Suprapubic skin (tissue), 3 donors: ENCODE data around the gene MARCHF6.

ENCODE experiments used
- EP300 ChIP-seq: sonication (generic); formaldehyde crosslinking; IDR thresholded peaks from one replicate; pipeline ENCODE4 v1.6.1; 2017; ENCODE audit warnings: antibody characterized with exemption
- POLR2A ChIP-seq, 2 donors: fragments of 450-650 bp; IDR thresholded peaks; one replicate each; pipeline ENCODE4 v1.6.1; 2017; ENCODE audit warnings: antibody characterized with exemption in 2 of 2, mild to moderate bottlenecking in 2 of 2, moderate library complexity in 2 of 2
- TF ChIP-seq, protein P1 (sequence below), 2 donors: fragments of 200-600 bp in 1 of 2; fragments of 450-650 bp in 1 of 2; sonication (generic) in 1 of 2; IDR thresholded peaks; one replicate each; pipeline ENCODE4 v1.5.1; 2016 to 2019; ENCODE audit warnings: antibody characterized with exemption in 2 of 2, mild to moderate bottlenecking in 1 of 2, moderate library complexity in 1 of 2

- TF ChIP-seq, protein P1, sequence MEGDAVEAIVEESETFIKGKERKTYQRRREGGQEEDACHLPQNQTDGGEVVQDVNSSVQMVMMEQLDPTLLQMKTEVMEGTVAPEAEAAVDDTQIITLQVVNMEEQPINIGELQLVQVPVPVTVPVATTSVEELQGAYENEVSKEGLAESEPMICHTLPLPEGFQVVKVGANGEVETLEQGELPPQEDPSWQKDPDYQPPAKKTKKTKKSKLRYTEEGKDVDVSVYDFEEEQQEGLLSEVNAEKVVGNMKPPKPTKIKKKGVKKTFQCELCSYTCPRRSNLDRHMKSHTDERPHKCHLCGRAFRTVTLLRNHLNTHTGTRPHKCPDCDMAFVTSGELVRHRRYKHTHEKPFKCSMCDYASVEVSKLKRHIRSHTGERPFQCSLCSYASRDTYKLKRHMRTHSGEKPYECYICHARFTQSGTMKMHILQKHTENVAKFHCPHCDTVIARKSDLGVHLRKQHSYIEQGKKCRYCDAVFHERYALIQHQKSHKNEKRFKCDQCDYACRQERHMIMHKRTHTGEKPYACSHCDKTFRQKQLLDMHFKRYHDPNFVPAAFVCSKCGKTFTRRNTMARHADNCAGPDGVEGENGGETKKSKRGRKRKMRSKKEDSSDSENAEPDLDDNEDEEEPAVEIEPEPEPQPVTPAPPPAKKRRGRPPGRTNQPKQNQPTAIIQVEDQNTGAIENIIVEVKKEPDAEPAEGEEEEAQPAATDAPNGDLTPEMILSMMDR (IDR thresholded peaks at IDR 0.05) = no peak
- no peak for TF ChIP-seq POLR2A (IDR thresholded peaks at IDR 0.05)
- no peak for TF ChIP-seq EP300
These were observed 22.1 kb upstream of the MARCHF6 start for GRCh38 chr5:10331341-10331796.
